ENCODE results near the gene AMMECR1. TPM values are rescaled to one million over a fixed set of nuclear protein-coding genes. Genes with fewer than 3 reads are reported as not detected.
A peak's percentile ranks its signal among the peaks of the same experiment; 100 is the strongest.

AMMECR1 gene
- 1 to 10 TPM; 3.7 to 4.8 TPM for total RNA-seq

- under 1% methylated on average over 14 of the region's 78 CpGs for WGBS
- Histone ChIP-seq H3K4me3 (peak within 1 kb of the TSS; percentile 54 to 66), H3K36me3 (no peaks in the 10 kb centered on the region), H3K27ac (peak within 1 kb of the TSS; percentile 81 to 84), H3K9me3 (no peaks in the 10 kb centered on the region), H3K4me1 (replicated peaks) (no peaks in the 10 kb centered on the region), H3K27me3 (replicated peaks; ENCODE audit: insufficient read depth) (no peaks in the 10 kb centered on the region)
- TF ChIP-seq POLR2A (IDR thresholded peaks at IDR 0.05) (peak; percentile 61), CTCF (IDR thresholded peaks at IDR 0.05) (no peak), POLR2AphosphoS5 (IDR thresholded peaks at IDR 0.05) (no peak)
- intact Hi-C loops (cut with DNase I) = loop anchor here (10.0 kb wide), 2 partner anchors 143 to 583 kb away; partner anchors contain the start of gene ACSL4
- peak; percentile 68 for DNase-seq (ENCODE audit: low spot score)
These were observed at the start of gene AMMECR1 for GRCh38 chrX:110317820-110318663. TSS of gene AMMECR1 (minus strand) at chrX:110318085. CDS start at chrX:110318071, 14 bp downstream.

GRCh38 chrX:110363244-110363643 lies 45.4 kb upstream of the AMMECR1 start:
- Histone ChIP-seq H3K27ac (no peak overlapping the region), H3K9me3 (no peaks in the 10 kb centered on the region), H3K27me3 (replicated peaks; ENCODE audit: insufficient read depth) (no peaks in the 10 kb centered on the region), H3K4me3 (no peak overlapping the region), H3K36me3 (no peaks in the 10 kb centered on the region), H3K4me1 (replicated peaks) (no peaks in the 10 kb centered on the region)
- intact Hi-C loops (cut with DNase I) = no loop called here
- DNase-seq (ENCODE audit: low spot score) = no peak
- TF ChIP-seq POLR2A (IDR thresholded peaks at IDR 0.05) (no peak), POLR2AphosphoS5 (IDR thresholded peaks at IDR 0.05) (no peak), CTCF (IDR thresholded peaks at IDR 0.05) (no peak)
- WGBS = 50% methylated on average over 1 of the region's 1 CpG

- Histone ChIP-seq H3K9me3 (no peaks in the 10 kb centered on the region), H3K4me3 (no peak overlapping the region), H3K27ac (no peak overlapping the region), H3K36me3 (no peaks in the 10 kb centered on the region), H3K4me1 (replicated peaks) (no peaks in the 10 kb centered on the region), H3K27me3 (replicated peaks; ENCODE audit: insufficient read depth) (no peaks in the 10 kb centered on the region)
- 39% methylated on average over 1 of the region's 1 CpG for WGBS
- no peak for TF ChIP-seq CTCF (IDR thresholded peaks at IDR 0.05)
- no peak for TF ChIP-seq POLR2A (IDR thresholded peaks at IDR 0.05)
- TF ChIP-seq POLR2AphosphoS5 (IDR thresholded peaks at IDR 0.05) = no peak
- DNase-seq (ENCODE audit: low spot score) = no peak
- intact Hi-C loops (cut with DNase I) = no loop called here
These were observed 41.4 kb upstream of the AMMECR1 start for GRCh38 chrX:110359273-110359672.

- Histone ChIP-seq H3K36me3 (no peaks in the 10 kb centered on the region), H3K27ac (no peak within 1 kb of the TSS), H3K9me3 (no peaks in the 10 kb centered on the region), H3K4me3 (no peak within 1 kb of the TSS), H3K4me1 (replicated peaks) (no peaks in the 10 kb centered on the region), H3K27me3 (replicated peaks; ENCODE audit: insufficient read depth) (no peaks in the 10 kb centered on the region)
- intact Hi-C loops (cut with DNase I) = no loop called here
- TF ChIP-seq CTCF (IDR thresholded peaks at IDR 0.05) = no peak
- no peak for TF ChIP-seq POLR2AphosphoS5 (IDR thresholded peaks at IDR 0.05)
- TF ChIP-seq POLR2A (IDR thresholded peaks at IDR 0.05) = no peak
- DNase-seq (ENCODE audit: low spot score) = no peak
- WGBS = 84% methylated on average over 2 of the region's 2 CpGs
These were observed 40.7 kb upstream of the AMMECR1 start, which contains the start of gene RTL9 for GRCh38 chrX:110358548-110358947. TSS of gene RTL9 (plus strand) at chrX:110358848. CDS start at chrX:110450618, 91,770 bp downstream.

- intact Hi-C loops (cut with DNase I) = no loop called here
- TF ChIP-seq POLR2AphosphoS5 (IDR thresholded peaks at IDR 0.05) (no peak), POLR2A (IDR thresholded peaks at IDR 0.05) (no peak), CTCF (IDR thresholded peaks at IDR 0.05) (no peak)
- no peaks in the 10 kb centered on the region for H3K36me3 ChIP-seq
- no peaks in the 10 kb centered on the region for H3K27me3 ChIP-seq (replicated peaks; ENCODE audit: insufficient read depth)
- no peaks in the 10 kb centered on the region for H3K9me3 ChIP-seq
- H3K4me1 ChIP-seq (replicated peaks) = no peaks in the 10 kb centered on the region
- no peak overlapping the region for H3K27ac ChIP-seq
- 32% methylated on average over 11 of the region's 17 CpGs for WGBS
- DNase-seq (ENCODE audit: low spot score) = no peak
- H3K4me3 ChIP-seq = no peak overlapping the region
These were observed 28.8 kb upstream of the AMMECR1 start for GRCh38 chrX:110346681-110347080.

Data from prostate gland (tissue), 2 donors.